HCT116 (cell line): ENCODE data around the gene AKAP3. TPM values are rescaled to one million over a fixed set of nuclear protein-coding genes. Genes with fewer than 3 reads are reported as not detected.

Experiments
- ATAC-seq: fragments of 200-7000 bp; cut with Tn5 transposase; 2 replicates; pipeline ENCODE4 v1.9.1; 2020; ENCODE audit warnings: mild to moderate bottlenecking, moderate library complexity
- BruUV-seq: library from RNA; stranded (reverse); fragments of 400-500 nt; replicated peaks from 2 replicates; lab custom pipeline; 2021; lab: Mats Ljungman, UMichigan
- CTCF ChIA-PET: fragments of 300-600 bp; sonication (Branson Sonifier 250); formaldehyde crosslinking; loops from one replicate; lab custom pipeline; 2021; ENCODE audit warnings: antibody characterized with exemption; lab: Charles Lee
- POLR2A ChIA-PET: fragments of 300-600, 350-600 bp; sonication (Branson Sonifier 250); formaldehyde crosslinking; loops from one replicate; lab custom pipeline; 2021; ENCODE audit warnings: antibody characterized with exemption; lab: Charles Lee
- RAD21 ChIA-PET, 2 experiments: fragments of 300-600 bp; sonication (Branson Sonifier 250); formaldehyde crosslinking; loops; one replicate each; lab custom pipeline; 2023; ENCODE audit warnings: low total read pairs in 2 of 2; ENCODE audit not compliant: uncharacterized antibody in 2 of 2, unreplicated experiment in 2 of 2, low non-redundant PET in 1 of 2; lab: Charles Lee
- DNase-seq: peaks from one replicate; pipeline ENCODE4 v3.0.0-alpha.2; 2010; ENCODE audit warnings: low read depth, low spot score
- H2AFZ ChIP-seq: fragments of 200-600 bp; shearing (Covaris generic), sonication (generic); 2 replicates; pipeline ENCODE4 v1.6.1; 2017; ENCODE audit warnings: low read depth, mixed run types, mixed read lengths, antibody characterized with exemption, low read length; ENCODE audit not compliant: poor library complexity, severe bottlenecking
- H3K27ac ChIP-seq: 2 replicates; pipeline ENCODE4 v1.5.1; 2012; ENCODE audit warnings: low read depth, low read length
- H3K27me3 ChIP-seq: fragments of 200-600 bp; sonication (generic); 2 replicates; pipeline ENCODE4 v1.6.1; 2016; ENCODE audit warnings: mixed run types, low read length, mixed read lengths; ENCODE audit not compliant: insufficient read depth
- H3K36me3 ChIP-seq, 2 experiments: fragments of 200-500 bp in 1 of 2; fragments of 200-600 bp in 1 of 2; sonication (Bioruptor generic) in 1 of 2; sonication (generic) in 1 of 2; 2 replicates each; pipeline versions ENCODE4 v1.5.1 to v1.6.1; 2014 to 2016; ENCODE audit warnings: low read length in 2 of 2, inconsistent platforms in 1 of 2, mixed read lengths in 1 of 2, mixed run types in 1 of 2; ENCODE audit not compliant: insufficient read depth in 2 of 2, control insufficient read depth in 1 of 2
- H3K4me1 ChIP-seq, 2 experiments: fragments of 200-600 bp in 1 of 2; sonication (generic) in 1 of 2; 2 replicates each; pipeline versions ENCODE4 v1.5.1 to v1.6.1; 2012 to 2017; ENCODE audit warnings: low read length in 2 of 2, inconsistent platforms in 1 of 2, mild to moderate bottlenecking in 1 of 2, mixed read lengths in 1 of 2, mixed run types in 1 of 2, moderate library complexity in 1 of 2; ENCODE audit not compliant: insufficient read depth in 2 of 2, control insufficient read depth in 1 of 2
- H3K4me2 ChIP-seq: fragments of 200-600 bp; sonication (generic); 2 replicates; pipeline ENCODE4 v1.6.1; 2017; ENCODE audit warnings: mixed run types, low read length, mixed read lengths
- H3K4me3 ChIP-seq, 2 experiments: fragments of 200-600 bp in 1 of 2; sonication (generic) in 1 of 2; replicated peaks in 1 of 2; 2 replicates each; pipeline ENCODE4 v1.5.1; 2011 to 2016; ENCODE audit warnings: low read length in 2 of 2, control low read depth in 1 of 2, low read depth in 1 of 2, mild to moderate bottlenecking in 1 of 2, mixed read lengths in 1 of 2, mixed run types in 1 of 2
- H3K79me2 ChIP-seq: fragments of 200-600 bp; sonication (generic); 2 replicates; pipeline ENCODE4 v1.6.1; 2017; ENCODE audit warnings: mild to moderate bottlenecking, mixed run types, low read length, moderate library complexity, mixed read lengths; ENCODE audit not compliant: insufficient read depth
- H3K9ac ChIP-seq: fragments of 200-600 bp; sonication (generic); 2 replicates; pipeline ENCODE4 v1.6.1; 2016; ENCODE audit warnings: low read length, mixed read lengths
- H3K9me2 ChIP-seq: fragments of 200-600 bp; sonication (generic), shearing (Covaris generic); 2 replicates; pipeline ENCODE4 v1.6.1; 2017; ENCODE audit warnings: mixed run types, mild to moderate bottlenecking, moderate library complexity; ENCODE audit not compliant: insufficient read depth
- H3K9me3 ChIP-seq, 2 experiments: fragments of 200-500 bp in 1 of 2; fragments of 200-600 bp in 1 of 2; sonication (Bioruptor generic) in 1 of 2; sonication (generic) in 1 of 2; 2 replicates each; pipeline ENCODE4 v1.6.1; 2014 to 2017; ENCODE audit warnings: low read length in 2 of 2, mixed read lengths in 2 of 2, inconsistent platforms in 1 of 2, low read depth in 1 of 2, mild to moderate bottlenecking in 1 of 2, mixed run types in 1 of 2, moderate library complexity in 1 of 2; ENCODE audit not compliant: control insufficient read depth in 1 of 2, insufficient read depth in 1 of 2
- H4K20me1 ChIP-seq: fragments of 200-600 bp; sonication (generic), shearing (Covaris generic); 2 replicates; pipeline ENCODE4 v1.6.1; 2017; ENCODE audit warnings: mixed run types, mild to moderate bottlenecking, moderate library complexity; ENCODE audit not compliant: insufficient read depth
- ATF3 ChIP-seq: IDR thresholded peaks from 2 replicates; pipeline ENCODE4 v1.6.1; 2012
- EGR1 ChIP-seq: IDR thresholded peaks from 2 replicates; pipeline ENCODE4 v1.6.1; 2012; ENCODE audit warnings: low read depth
- EZH2 ChIP-seq: fragments of 200-600 bp; sonication (generic); IDR thresholded peaks from 2 replicates; pipeline ENCODE4 v1.6.1; 2017; ENCODE audit warnings: antibody characterized with exemption, mixed run types
- MAX ChIP-seq: IDR thresholded peaks from 2 replicates; pipeline ENCODE4 v1.6.1; 2012
- POLR2AphosphoS5 ChIP-seq: IDR thresholded peaks from 2 replicates; pipeline ENCODE4 v1.6.1; 2011; ENCODE audit warnings: mild to moderate bottlenecking, low read depth, low read length, moderate library complexity
- SIN3A ChIP-seq: IDR thresholded peaks from 2 replicates; pipeline ENCODE4 v1.6.1; 2012; ENCODE audit warnings: low read depth
- SP1 ChIP-seq: IDR thresholded peaks from 2 replicates; pipeline ENCODE4 v1.6.1; 2012; ENCODE audit warnings: low read depth
- SRF ChIP-seq: IDR thresholded peaks from 2 replicates; pipeline ENCODE4 v1.6.1; 2012; ENCODE audit warnings: low read depth
- YY1 ChIP-seq: IDR thresholded peaks from 2 replicates; pipeline ENCODE4 v1.6.1; 2011; ENCODE audit warnings: low read length, low read depth, moderate library complexity, mild to moderate bottlenecking; ENCODE audit not compliant: insufficient replicate concordance; ENCODE audit errors: extremely low read depth
- ZFX ChIP-seq: fragments of 450-650 bp; IDR thresholded peaks from 2 replicates; pipeline ENCODE4 v1.6.1; 2017
- ZNF274 ChIP-seq: fragments of 200-500 bp; sonication (Bioruptor generic); IDR thresholded peaks from 2 replicates; pipeline ENCODE4 v1.6.1; 2014; ENCODE audit warnings: mild to moderate bottlenecking, low read depth, low read length, inconsistent platforms
- intact Hi-C: fragments of 100-400 bp; cut with micrococcal nuclease; formaldehyde crosslinking; loops from 2 replicates; pipeline ENCODE4 v1.10.0; 2022
- total RNA-seq: library from RNA; stranded (reverse); gene quantifications from one replicate; pipeline ENCODE4 v1.2.1, GENCODE V29; 2021; ENCODE audit not compliant: unreplicated experiment

Gene AKAP3
- total RNA-seq, 1 experiment from 2014 or later, result 4.3 TPM

- Histone ChIP-seq H3K79me2 (no peaks in the 10 kb centered on the region), H3K4me3 (no peak overlapping the region), H3K27me3 (no peaks in the 10 kb centered on the region), H3K4me2 (no peak overlapping the region), H3K27ac (no peak overlapping the region), H4K20me1 (no peaks in the 10 kb centered on the region), H3K9me3 (no peaks in the 10 kb centered on the region), H3K9me2 (no peaks in the 10 kb centered on the region), H3K4me1 (no peaks in the 10 kb centered on the region), H2AFZ (no peak overlapping the region), H3K36me3 (no peaks in the 10 kb centered on the region; a peak in 1 of 4 replicates), H3K9ac (no peak overlapping the region)
- BruUV-seq, result no TSS peak
- RAD21 ChIA-PET, result no interaction called here
- DNase-seq (no peak), ATAC-seq (no peak)
- CTCF ChIA-PET, result no interaction called here
- intact Hi-C loops, result no loop called here
- TF ChIP-seq EZH2 (no peak), YY1 (no peak), POLR2AphosphoS5 (no peak), EGR1 (no peak), ATF3 (no peak), ZNF274 (no peak), ZFX (no peak), SP1 (no peak)
- POLR2A ChIA-PET, result no interaction called here
Observed at GRCh38 chr12:4569261-4569660, 79.6 kb downstream of the AKAP3 start.

- no peak for ATAC-seq
- no TSS peak for BruUV-seq
- CTCF ChIA-PET, result no interaction called here
- H3K4me1 ChIP-seq, result no peaks in the 10 kb centered on the region
- H3K79me2 ChIP-seq, result no peaks in the 10 kb centered on the region
- H3K9me2 ChIP-seq, result no peaks in the 10 kb centered on the region
- H3K9me3 ChIP-seq, result no peaks in the 10 kb centered on the region
- no peaks in the 10 kb centered on the region; a peak in 1 of 4 replicates for H3K36me3 ChIP-seq
- H3K27me3 ChIP-seq, result no peaks in the 10 kb centered on the region
- intact Hi-C loops, result no loop called here
- no peak for DNase-seq
- RAD21 ChIA-PET, result no interaction called here
- H3K27ac ChIP-seq, result no peak overlapping the region
- TF ChIP-seq SRF (no peak), MAX (no peak), SIN3A (no peak), POLR2AphosphoS5 (no peak)
- H3K4me2 ChIP-seq, result no peak overlapping the region
- H3K4me3 ChIP-seq, result no peak overlapping the region
- no peaks in the 10 kb centered on the region for H4K20me1 ChIP-seq
- no peak overlapping the region for H2AFZ ChIP-seq
- POLR2A ChIA-PET, result no interaction called here
- no peak overlapping the region for H3K9ac ChIP-seq
Observed at GRCh38 chr12:4567073-4567881, 81.6 kb downstream of the AKAP3 start.
